GM12892 (cell line): ENCODE data around the gene GSX1.

Source experiments
- DNase-seq: peaks from one replicate; pipeline ENCODE4 v3.0.0; 2011; ENCODE audit not compliant: insufficient read length
- FAIRE-seq: peaks from 2 replicates; lab custom pipeline; 2011; peaks lifted over from hg19 to GRCh38; lab: Jason Lieb, UNC
- POLR2A ChIP-seq: IDR thresholded peaks from 2 replicates; pipeline ENCODE4 v1.6.1; 2011; ENCODE audit warnings: low read depth, low read length, control low read depth
- POLR2AphosphoS5 ChIP-seq: IDR thresholded peaks from 2 replicates; pipeline ENCODE4 v1.6.1; 2011; ENCODE audit warnings: low read depth, low read length, control low read depth
- TAF1 ChIP-seq: IDR thresholded peaks from 2 replicates; pipeline ENCODE4 v1.6.1; 2011; ENCODE audit warnings: low read depth, mild to moderate bottlenecking, control low read depth, low read length, borderline replicate concordance

The GSX1 gene

DNA sequence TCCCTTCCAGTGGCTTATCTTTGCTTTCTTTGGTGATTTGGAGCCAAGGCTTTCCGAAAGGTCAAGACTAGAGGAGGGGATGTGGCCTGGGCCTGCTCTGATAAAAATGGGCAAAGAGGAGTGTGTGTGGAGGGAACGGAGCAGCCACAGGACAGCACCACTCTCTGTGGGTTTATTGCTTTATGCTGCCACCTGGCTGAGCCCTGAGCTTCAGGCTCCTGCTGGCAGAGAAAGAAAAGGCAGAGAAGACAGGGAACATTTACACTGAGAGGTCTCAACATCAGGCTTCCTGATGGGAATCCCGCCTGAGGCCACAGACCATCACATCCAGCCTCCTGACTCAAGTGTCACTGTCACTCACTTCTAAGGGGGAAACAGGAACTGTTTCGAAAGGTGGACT lies 9.2 kb upstream of the GSX1 start:
- no peak for TF ChIP-seq POLR2A
- no peak for TF ChIP-seq TAF1
- no peak for TF ChIP-seq POLR2AphosphoS5
- DNase-seq (no peak), FAIRE-seq (no peak)

DNA sequence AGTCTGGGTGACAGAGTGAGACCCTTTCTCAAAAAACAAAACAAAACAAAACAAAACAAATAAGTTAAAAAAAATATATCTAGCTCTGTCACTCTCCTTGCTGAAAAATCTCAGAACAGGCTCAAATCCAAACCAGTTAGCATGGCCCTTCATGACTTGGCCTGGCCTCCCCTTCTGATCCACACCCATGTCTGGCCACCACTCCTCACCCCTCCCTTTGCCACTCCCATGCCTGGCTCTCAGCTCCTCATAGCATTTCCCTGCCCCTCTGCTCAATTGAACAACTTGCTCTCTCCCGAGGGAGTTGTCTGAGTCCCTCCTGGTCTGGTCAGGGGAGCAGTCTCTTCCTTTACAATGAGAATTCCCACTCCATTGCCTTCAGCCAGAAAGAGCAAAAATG lies 4.0 kb upstream of the GSX1 start:
- DNase-seq (no peak), FAIRE-seq (no peak)
- no peak for TF ChIP-seq POLR2A
- TF ChIP-seq POLR2AphosphoS5 = no peak
- no peak for TF ChIP-seq TAF1

DNA sequence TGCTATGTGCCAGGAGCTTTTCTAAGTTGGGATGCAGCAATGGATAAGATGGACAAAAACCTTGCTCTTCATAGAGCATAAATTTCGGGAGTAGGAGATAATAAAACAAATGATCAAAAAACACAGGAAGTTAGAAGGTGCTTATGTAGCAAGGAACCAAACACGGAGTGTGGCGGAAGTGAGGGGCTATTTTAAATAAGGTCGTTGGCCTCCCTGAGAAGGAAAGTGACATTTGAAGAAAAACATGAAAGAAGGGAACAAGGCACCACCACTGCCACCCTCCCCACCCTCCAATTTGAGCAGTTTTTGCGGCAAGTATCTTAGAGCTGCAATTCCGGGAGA lies 3.2 kb upstream of the GSX1 start:
- DNase-seq (no peak), FAIRE-seq (no peak)
- no peak for TF ChIP-seq POLR2AphosphoS5
- no peak for TF ChIP-seq POLR2A
- no peak for TF ChIP-seq TAF1

DNA sequence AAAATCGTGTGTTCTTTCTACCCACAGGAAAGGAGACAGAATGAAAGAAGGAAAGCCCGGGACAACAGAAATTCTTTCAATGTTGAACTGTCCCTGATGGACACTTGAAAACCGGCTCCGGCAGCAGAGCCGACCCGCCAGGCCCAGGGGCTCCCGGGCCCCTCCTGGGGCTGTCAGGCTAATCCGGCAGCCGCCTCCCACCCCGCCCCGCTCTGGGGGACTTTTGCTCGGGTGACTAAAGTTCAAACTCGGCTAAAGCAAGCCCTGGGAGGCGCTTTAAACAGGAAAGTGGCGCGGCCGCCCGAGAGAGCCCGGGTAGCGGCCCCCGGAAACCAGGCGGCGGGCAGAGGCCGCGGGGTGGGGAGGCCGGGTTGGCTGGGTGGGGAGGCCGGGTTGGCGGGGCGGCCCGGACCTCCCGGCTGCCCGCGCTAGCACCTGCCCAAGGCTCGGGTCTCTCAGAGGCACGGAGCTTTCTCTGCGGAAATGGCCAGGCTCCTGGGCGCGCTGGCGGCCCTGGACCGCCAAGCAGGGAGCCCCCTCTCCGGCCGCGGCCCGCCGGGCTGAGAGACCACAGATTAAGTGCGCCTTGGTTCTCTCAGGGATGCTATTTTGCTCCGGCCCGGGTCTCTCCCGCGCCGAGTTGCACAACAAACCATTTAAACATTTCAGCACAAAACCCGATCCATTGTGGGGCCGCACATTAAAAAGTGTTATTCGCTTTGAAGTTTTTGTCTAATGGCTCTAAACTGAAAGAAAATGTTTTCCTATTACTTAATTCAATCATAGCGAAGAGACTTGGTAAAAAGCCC lies 2.6 kb upstream of the GSX1 start:
- TF ChIP-seq TAF1 (no peak), POLR2AphosphoS5 (no peak), POLR2A (no peak)
- DNase-seq (no peak), FAIRE-seq (no peak)

DNA sequence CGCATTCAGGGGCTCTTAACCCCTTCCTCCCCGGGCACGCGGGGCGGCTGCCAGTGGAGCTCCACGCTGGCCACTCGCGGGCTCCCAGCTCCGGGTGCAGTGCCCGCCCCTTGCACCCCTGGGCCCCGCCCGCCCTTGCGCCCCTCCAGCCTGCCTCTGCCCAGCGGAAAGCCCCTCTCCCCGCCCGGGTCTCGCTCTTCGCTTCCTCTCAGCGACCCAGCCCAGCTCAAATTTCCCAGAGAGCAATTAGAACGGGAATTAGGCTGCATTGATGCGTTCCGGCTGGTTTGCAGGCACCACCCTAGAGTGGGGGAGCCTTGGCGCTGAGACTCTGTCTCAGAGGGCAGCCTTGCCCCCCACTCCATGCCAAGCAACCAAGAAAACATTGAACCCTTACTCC lies 1.8 kb upstream of the GSX1 start:
- FAIRE-seq (no peak), DNase-seq (no peak)
- no peak for TF ChIP-seq POLR2AphosphoS5
- no peak for TF ChIP-seq POLR2A
- no peak for TF ChIP-seq TAF1

DNA sequence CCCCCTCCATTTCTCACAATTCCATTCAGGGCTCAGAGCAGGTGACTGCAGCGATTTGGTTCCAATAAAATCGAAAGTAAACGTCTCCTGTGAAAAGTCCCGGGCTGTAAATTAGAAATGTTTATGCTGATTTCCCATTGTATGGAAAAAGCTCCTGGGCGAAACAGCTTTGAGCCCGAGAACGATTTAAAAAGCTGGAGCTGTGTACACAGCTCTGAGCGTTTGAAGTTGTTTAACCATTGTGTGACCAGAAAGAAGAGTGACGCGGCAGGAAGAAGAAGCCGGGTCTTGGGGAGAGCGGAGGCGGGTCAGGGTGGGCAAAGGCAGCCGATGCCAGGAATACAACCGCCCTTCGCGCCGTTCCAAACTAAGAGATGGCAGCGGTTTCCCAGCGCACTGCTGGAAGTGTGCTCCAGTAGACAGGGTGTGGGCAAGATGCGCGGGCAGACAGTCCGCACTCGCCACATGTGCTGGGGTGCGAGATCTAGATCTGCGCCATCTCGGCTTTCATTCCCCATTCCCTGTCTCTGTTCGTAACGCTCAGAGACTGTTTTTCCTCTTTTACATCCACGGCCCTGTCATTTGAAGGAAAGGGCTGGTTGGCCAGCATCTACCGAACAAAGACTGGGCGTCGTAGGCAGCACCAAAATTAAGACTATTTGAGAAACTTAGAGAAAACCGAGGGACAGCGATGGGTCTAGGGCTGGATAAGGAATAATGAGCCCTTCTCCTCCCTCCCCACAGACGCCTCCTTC lies 960 bp upstream of the GSX1 start:
- FAIRE-seq (no peak), DNase-seq (no peak)
- TF ChIP-seq POLR2A (no peak), POLR2AphosphoS5 (no peak), TAF1 (no peak)

DNA sequence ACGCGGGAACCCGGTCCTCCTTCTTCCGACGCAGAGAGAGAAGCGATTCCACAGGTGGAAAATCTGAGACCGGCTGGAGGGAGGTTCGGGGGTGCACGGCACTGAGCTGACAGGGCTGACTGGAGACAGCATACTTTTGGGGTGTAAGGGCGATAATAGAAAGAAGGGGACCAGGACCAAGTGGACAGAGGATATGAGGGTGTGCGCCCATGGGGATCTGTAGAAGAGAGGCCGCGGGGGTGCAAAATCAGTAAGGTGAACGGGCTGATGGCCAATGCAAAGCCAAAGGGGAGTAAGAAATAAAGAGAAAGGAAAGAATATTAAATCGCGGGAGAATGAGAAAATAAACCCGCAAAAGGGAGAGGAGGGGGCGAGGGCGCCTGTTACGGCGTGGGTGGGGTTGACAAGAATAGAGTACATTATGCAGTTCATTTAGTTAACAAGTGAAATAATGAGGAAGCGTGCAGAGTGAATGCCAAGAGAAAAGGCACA lies 336 bp upstream of the GSX1 start:
- FAIRE-seq = no peak
- TF ChIP-seq POLR2A (no peak), TAF1 (no peak), POLR2AphosphoS5 (no peak)
- DNase-seq = no peak

DNA sequence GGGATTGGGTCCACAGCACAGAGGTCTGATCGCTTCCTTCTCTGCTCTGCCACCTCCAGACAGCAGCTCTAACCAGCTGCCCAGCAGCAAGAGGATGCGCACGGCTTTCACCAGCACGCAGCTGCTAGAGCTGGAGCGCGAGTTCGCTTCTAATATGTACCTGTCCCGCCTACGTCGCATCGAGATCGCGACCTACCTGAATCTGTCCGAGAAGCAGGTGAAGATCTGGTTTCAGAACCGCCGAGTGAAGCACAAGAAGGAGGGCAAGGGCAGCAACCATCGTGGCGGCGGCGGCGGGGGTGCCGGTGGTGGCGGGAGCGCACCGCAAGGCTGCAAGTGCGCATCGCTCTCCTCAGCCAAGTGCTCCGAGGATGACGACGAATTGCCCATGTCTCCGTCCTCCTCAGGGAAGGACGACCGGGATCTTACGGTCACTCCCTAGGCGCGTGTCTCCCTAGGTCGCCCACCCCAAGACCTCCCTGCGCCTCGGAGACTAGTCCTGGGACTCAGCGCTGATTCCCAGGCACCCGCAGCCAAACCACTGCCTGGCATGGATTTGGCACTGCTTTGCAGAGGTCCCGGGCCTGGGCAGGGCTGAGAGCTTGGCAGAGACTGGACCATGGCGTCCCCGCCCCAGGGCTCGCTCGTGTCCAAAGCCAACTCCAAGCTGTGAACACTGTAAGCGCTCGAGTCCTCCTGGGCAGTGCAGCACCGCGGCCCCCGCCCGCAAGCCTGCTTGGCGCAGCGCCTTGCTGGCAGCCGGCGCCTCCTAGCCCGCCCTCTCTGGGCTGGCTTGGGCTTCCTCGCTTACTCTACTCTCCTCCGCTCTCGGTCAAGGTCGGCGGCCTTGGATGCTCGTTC lies 1.5 kb downstream of the GSX1 start:
- no peak for FAIRE-seq
- no peak for DNase-seq
- TF ChIP-seq POLR2AphosphoS5 = no peak
- TF ChIP-seq TAF1 = no peak
- no peak for TF ChIP-seq POLR2A

DNA sequence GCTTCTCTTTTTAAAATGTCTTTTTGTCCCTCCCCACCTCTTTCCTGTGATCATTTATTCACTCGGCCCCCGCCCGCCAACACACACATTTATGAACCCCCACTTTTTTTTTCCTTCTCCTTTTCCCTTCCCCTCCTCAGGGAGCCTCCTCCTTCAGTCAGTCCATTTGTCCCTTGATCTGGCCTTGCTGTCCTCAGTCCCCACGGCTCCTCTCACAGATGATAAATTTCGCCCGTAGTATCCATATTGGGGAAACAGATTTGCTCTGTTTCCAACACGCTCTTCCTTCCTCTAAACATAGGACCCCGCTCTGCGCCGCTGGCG lies 2.0 kb downstream of the GSX1 start:
- DNase-seq (no peak), FAIRE-seq (no peak)
- TF ChIP-seq POLR2AphosphoS5 (no peak), POLR2A (no peak), TAF1 (no peak)

DNA sequence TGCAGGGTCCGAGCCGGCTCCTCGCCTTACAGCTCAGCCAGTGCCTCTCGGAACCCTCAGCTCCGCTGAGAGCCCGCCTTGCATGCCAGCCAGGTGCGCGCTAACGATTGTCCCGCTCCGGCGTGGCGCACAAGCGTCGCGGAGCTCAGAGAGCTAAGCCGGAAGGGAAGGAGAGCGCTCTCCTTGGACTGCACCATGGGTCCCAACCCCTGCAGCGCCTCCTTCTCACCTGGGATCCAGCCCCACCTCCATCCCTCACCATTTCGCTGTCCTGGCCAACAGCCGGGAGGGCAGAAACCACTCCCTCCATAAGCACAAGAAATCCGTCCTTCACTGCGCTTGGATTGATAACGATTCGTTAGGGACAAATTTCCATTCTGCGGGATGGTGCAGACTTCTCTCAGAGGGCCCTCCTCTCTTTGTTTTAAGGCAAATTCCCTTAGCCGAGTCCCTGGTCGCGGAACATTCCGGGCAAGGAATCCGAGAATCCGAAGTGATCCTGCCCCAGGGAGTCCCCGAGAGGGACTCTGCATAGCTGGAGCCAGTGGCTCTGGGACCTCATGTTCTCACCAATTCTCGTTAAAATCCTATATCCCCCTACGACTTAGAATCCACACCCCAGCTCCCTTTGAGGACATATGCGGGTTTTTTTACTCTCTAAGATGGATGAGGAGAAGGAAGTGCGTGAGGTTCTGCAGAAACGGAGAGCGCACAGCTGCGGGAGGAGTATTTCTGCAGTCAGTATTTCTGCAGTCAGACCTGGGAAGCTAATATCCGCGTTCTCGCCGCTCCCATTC lies 2.8 kb downstream of the GSX1 start:
- no peak for FAIRE-seq
- DNase-seq = no peak

DNA sequence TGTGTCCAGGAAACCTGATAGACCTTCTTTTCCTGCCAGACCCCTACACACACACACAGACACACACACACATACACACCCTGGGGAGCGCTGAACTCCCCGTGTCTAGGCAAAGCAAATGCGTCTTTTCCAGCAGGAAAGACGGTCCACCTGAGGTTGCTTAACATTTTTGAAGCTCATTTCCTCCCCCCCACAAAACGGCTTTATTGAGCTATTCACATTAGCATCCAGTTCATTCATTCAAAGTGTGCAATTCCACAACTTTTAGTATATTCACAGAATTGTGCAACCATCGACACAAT lies 3.4 kb downstream of the GSX1 start:
- TF ChIP-seq POLR2A = no peak
- TF ChIP-seq POLR2AphosphoS5 = no peak
- TF ChIP-seq TAF1 = no peak
- DNase-seq (no peak), FAIRE-seq (no peak)

More for the DNA sequence above, 2.8 kb downstream of the GSX1 start:
- TF ChIP-seq POLR2A = no peak
- TF ChIP-seq POLR2AphosphoS5 = no peak
- no peak for TF ChIP-seq TAF1

DNA sequence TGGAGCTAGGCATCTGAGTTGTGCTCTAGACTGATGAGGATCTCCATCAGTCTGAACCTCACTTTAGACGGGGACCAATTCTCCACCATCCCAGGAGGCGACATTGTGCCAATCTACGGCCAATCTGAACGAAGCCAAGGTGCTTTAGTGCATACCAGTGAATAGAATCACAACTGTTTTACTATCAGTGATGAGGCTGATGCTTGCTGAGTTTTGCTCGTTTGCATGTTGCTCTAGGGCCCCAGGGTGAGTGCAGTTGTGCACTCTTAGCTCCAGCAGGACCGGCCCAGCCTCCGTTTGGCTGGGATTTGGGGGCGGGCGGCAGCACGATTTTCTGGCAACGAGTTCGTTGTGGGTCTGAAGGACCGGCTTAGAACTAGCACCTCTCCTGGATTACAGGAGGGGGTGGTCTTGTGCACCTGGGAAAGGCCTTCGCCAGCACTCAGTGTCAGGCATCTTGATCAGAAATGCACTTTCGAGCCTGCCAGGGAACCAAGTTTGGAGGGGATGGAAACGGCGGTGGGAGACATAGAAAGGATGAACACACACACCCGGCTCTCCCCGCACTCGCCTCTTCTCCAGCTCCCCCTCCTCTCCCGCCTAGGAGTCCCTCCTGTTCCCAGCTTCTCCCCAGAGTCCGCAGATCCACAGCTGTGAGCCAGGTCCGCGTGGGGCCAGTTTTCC lies 4.4 kb downstream of the GSX1 start:
- TF ChIP-seq TAF1 (no peak), POLR2A (no peak), POLR2AphosphoS5 (no peak)
- FAIRE-seq (no peak), DNase-seq (no peak)
